HEK293T (cell line): Measurements from ENCODE around the gene MYEOV.

Experiments
- ELF4 ChIP-seq: fragments of 450-650 bp; IDR thresholded peaks from 2 replicates; pipeline ENCODE4 v1.6.1; 2017; ENCODE audit warnings: antibody characterized with exemption
- FOXM1 ChIP-seq: fragments of 450-650 bp; IDR thresholded peaks from 2 replicates; pipeline ENCODE4 v1.6.1; 2017; ENCODE audit warnings: mild to moderate bottlenecking, borderline replicate concordance

- TF ChIP-seq FOXM1 = no peak
- no peak for TF ChIP-seq ELF4
Observed at GRCh38 chr11:69304258-69304657, 10.3 kb downstream of the MYEOV start.
